Keratinocyte (primary cell): ENCODE results near the gene ETV5. TPM values are rescaled to one million over a fixed set of nuclear protein-coding genes. Genes with fewer than 3 reads are reported as not detected.

Experiments
- DNase-seq: peaks from one replicate; pipeline ENCODE4 v3.0.0-alpha.2; 2011; ENCODE audit warnings: low read depth, missing footprints, low spot score
- FAIRE-seq: peaks from 2 replicates; lab custom pipeline; 2011; peaks lifted over from hg19 to GRCh38; lab: Jason Lieb, UNC
- H2AFZ ChIP-seq: 2 replicates; pipeline ENCODE4 v1.6.0; 2012; ENCODE audit warnings: low read length, control low read depth, inconsistent platforms; ENCODE audit not compliant: control insufficient read depth
- H3K27ac ChIP-seq: 2 replicates; pipeline ENCODE4 v1.5.1; 2011; ENCODE audit warnings: low read length; ENCODE audit not compliant: control insufficient read depth, insufficient read depth
- H3K27me3 ChIP-seq: 3 replicates; pipeline ENCODE4 v1.6.0; 2011; ENCODE audit warnings: low read length; ENCODE audit not compliant: control insufficient read depth, insufficient read depth; ENCODE audit errors: extremely low read depth
- H3K36me3 ChIP-seq, 2 experiments: 2 replicates in 1 of 2; 3 replicates in 1 of 2; pipeline ENCODE4 v1.5.1; 2011; ENCODE audit warnings: low read length in 2 of 2, mild to moderate bottlenecking in 1 of 2; ENCODE audit not compliant: control insufficient read depth in 2 of 2, insufficient read depth in 2 of 2; ENCODE audit errors: extremely low read depth in 1 of 2
- H3K4me1 ChIP-seq: 3 replicates; pipeline ENCODE4 v1.5.1; 2011; ENCODE audit warnings: low read length; ENCODE audit not compliant: control insufficient read depth, insufficient read depth; ENCODE audit errors: extremely low read depth
- H3K4me2 ChIP-seq: 3 replicates; pipeline ENCODE4 v1.6.0; 2011; ENCODE audit warnings: low read depth, low read length; ENCODE audit not compliant: control insufficient read depth, insufficient read depth; ENCODE audit errors: extremely low read depth
- H3K4me3 ChIP-seq, 3 experiments: fragments of 200-600 bp in 1 of 3; sonication (generic) in 1 of 3; 2 replicates in 2 of 3; 3 replicates in 1 of 3; pipeline ENCODE4 v1.5.1; 2011 to 2016; ENCODE audit warnings: low read length in 3 of 3, mild to moderate bottlenecking in 3 of 3, control low read depth in 2 of 3, inconsistent platforms in 1 of 3, low read depth in 1 of 3, mixed read lengths in 1 of 3, mixed run types in 1 of 3, moderate library complexity in 1 of 3; ENCODE audit not compliant: control insufficient read depth in 2 of 3, insufficient read depth in 2 of 3; ENCODE audit errors: extremely low read depth in 1 of 3
- H3K79me2 ChIP-seq: 2 replicates; pipeline ENCODE4 v1.6.0; 2012; ENCODE audit warnings: low read length; ENCODE audit not compliant: control insufficient read depth, insufficient read depth
- H3K9ac ChIP-seq: 3 replicates; pipeline ENCODE4 v1.6.0; 2011; ENCODE audit warnings: low read length; ENCODE audit not compliant: control insufficient read depth, insufficient read depth; ENCODE audit errors: extremely low read depth
- H3K9me1 ChIP-seq: 3 replicates; pipeline ENCODE4 v1.6.0; 2011; ENCODE audit warnings: low read length; ENCODE audit not compliant: control insufficient read depth, insufficient read depth; ENCODE audit errors: extremely low read depth
- H3K9me3 ChIP-seq: 2 replicates; pipeline ENCODE4 v1.5.1; 2012; ENCODE audit warnings: low read depth, low read length; ENCODE audit not compliant: control insufficient read depth
- H4K20me1 ChIP-seq: 3 replicates; pipeline ENCODE4 v1.6.0; 2011; ENCODE audit warnings: low read length; ENCODE audit not compliant: control insufficient read depth, insufficient read depth; ENCODE audit errors: extremely low read depth
- EZH2 ChIP-seq: IDR thresholded peaks from one replicate; pipeline ENCODE4 v1.6.1; 2012; ENCODE audit warnings: inconsistent platforms, mild to moderate bottlenecking, low read length, moderate library complexity
- dilution Hi-C: fragments of 300-500 bp; cut with MboI; formaldehyde crosslinking; loops from one replicate; pipeline ENCODE4 v1.7.0; 2020; ENCODE audit warnings: low sequenced_read_pairs; ENCODE audit not compliant: extremely low pct_ligation_motif_present
- polyA plus RNA-seq, 5 experiments: library from polyadenylated mRNA; depleted of rRNA in 3 of 5; stranded (reverse) in 3 of 5; stranded (forward) in 1 of 5; unstranded in 1 of 5; fragments of >200 nt; gene quantifications; 1 replicate in 1 of 5; 2 replicates in 3 of 5; 3 replicates in 1 of 5; pipeline versions ENCODE4 v1.2.1 to v1.2.3, GENCODE V29; 2011 to 2012; ENCODE audit warnings: missing spikeins in 2 of 5, low read depth in 1 of 5, low replicate concordance in 1 of 5
- TF ChIP-seq, protein P1 (sequence below), 3 experiments: IDR thresholded peaks in 1 of 3; conservative IDR thresholded peaks in 1 of 3; optimal IDR thresholded peaks in 1 of 3; 2 replicates in 2 of 3; 3 replicates in 1 of 3; pipeline versions ENCODE3 to v1.5.1; 2011; ENCODE audit warnings: low read length in 3 of 3, mild to moderate bottlenecking in 3 of 3, moderate library complexity in 2 of 3, control low read depth in 1 of 3, inconsistent platforms in 1 of 3; ENCODE audit not compliant: insufficient read depth in 2 of 3; ENCODE audit errors: extremely low read depth in 1 of 3

ETV5 gene
- polyA plus RNA-seq, 1 donor (not counting 4 experiments of a cell fraction or from before 2014, with no cell fraction given), result 28.7 TPM

DNA sequence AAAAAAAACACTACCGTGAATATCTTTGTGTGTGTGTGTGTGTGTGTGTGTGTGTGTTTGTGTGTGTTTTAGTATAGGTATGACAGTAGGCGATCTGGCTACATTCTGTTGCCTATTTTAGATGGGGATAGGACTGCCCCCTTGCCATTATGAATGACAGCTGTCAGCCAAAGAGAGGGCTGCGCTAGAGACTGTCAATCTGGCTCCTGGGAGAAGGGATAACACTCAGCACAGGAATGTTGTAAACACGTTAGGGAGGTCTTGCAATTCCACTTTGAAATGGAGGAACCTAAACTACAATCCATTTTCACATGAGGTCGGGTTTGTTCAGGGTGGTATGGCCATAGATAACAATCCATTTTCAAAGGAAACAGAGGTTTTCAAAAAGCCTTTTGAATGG, 14.1 kb upstream of the ETV5 start:
- TF ChIP-seq EZH2, result no peak
- TF ChIP-seq, protein P1, sequence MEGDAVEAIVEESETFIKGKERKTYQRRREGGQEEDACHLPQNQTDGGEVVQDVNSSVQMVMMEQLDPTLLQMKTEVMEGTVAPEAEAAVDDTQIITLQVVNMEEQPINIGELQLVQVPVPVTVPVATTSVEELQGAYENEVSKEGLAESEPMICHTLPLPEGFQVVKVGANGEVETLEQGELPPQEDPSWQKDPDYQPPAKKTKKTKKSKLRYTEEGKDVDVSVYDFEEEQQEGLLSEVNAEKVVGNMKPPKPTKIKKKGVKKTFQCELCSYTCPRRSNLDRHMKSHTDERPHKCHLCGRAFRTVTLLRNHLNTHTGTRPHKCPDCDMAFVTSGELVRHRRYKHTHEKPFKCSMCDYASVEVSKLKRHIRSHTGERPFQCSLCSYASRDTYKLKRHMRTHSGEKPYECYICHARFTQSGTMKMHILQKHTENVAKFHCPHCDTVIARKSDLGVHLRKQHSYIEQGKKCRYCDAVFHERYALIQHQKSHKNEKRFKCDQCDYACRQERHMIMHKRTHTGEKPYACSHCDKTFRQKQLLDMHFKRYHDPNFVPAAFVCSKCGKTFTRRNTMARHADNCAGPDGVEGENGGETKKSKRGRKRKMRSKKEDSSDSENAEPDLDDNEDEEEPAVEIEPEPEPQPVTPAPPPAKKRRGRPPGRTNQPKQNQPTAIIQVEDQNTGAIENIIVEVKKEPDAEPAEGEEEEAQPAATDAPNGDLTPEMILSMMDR (optimal IDR thresholded peaks at IDR 0.05 in 1 of 3, IDR thresholded peaks at IDR 0.05 in 1 of 3, conservative IDR thresholded peaks at IDR 0.05 in 1 of 3; ENCODE audit: extremely low read depth in 1 of 3, insufficient read depth in 2 of 3, low read length in 3 of 3), result no peak
- dilution Hi-C loops, result no loop called here

DNA sequence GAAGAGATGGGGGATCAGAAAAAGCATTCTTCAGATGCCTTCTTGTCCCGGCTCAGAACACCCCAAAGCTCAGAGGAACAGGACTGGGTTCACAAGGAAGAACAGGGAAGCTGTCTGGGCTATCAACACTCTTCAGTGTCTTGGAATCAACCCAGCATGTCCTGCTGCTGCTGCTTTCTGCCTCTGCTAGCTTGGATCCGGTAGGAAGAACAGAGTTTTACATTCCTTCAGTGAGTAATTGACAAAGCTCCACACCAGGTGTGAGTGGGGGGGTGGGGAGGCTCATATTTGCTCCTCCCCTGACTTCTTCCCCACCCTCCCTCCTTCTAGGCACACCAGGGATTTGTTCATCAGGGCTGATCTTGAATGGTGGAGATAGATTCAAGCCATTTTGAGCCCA, 13.1 kb upstream of the ETV5 start:
- H3K9ac ChIP-seq, result no peak overlapping the region
- no peak overlapping the region for H3K27ac ChIP-seq
- H3K79me2 ChIP-seq, result no peaks in the 10 kb centered on the region
- H3K4me2 ChIP-seq, result peak overlapping the region; percentile 68
- TF ChIP-seq, protein P1 (optimal IDR thresholded peaks at IDR 0.05 in 1 of 3, IDR thresholded peaks at IDR 0.05 in 1 of 3, conservative IDR thresholded peaks at IDR 0.05 in 1 of 3; ENCODE audit: extremely low read depth in 1 of 3, insufficient read depth in 2 of 3, low read length in 3 of 3), result no peak
- no peak for TF ChIP-seq EZH2
- peak; percentile 90 for FAIRE-seq
- dilution Hi-C loops, result no loop called here
- no peaks in the 10 kb centered on the region for H3K27me3 ChIP-seq
- H3K4me3 ChIP-seq, result no peak overlapping the region
- no peaks in the 10 kb centered on the region for H4K20me1 ChIP-seq
- peak; percentile 65 for DNase-seq
- H3K9me3 ChIP-seq, result no peaks in the 10 kb centered on the region
- H3K9me1 ChIP-seq, result no peaks in the 10 kb centered on the region
- H3K4me1 ChIP-seq, result peaks cover 20% of the 10 kb centered on the region
- H3K36me3 ChIP-seq, result no peaks in the 10 kb centered on the region
- H2AFZ ChIP-seq, result peak overlapping the region; percentile 82

More for the DNA sequence above, 14.1 kb upstream of the ETV5 start:
- Histone ChIP-seq H3K9me1 (no peaks in the 10 kb centered on the region), H3K79me2 (no peaks in the 10 kb centered on the region), H3K4me2 (no peak overlapping the region), H3K4me1 (peaks cover 20% of the 10 kb centered on the region), H3K4me3 (no peak overlapping the region), H4K20me1 (no peaks in the 10 kb centered on the region), H3K27ac (no peak overlapping the region), H3K36me3 (no peaks in the 10 kb centered on the region), H3K9me3 (no peaks in the 10 kb centered on the region), H3K27me3 (no peaks in the 10 kb centered on the region), H3K9ac (no peak overlapping the region), H2AFZ (no peak overlapping the region)
- DNase-seq (no peak), FAIRE-seq (no peak)
